SK-N-SH treated with all-trans-retinoic acid at 6 μM for 48 hours (cell line): ENCODE measurements around the gene LAMB4.

Experiments used
- ATAC-seq: fragments of 200-7000 bp; cut with Tn5 transposase; 3 replicates; pipeline ENCODE4 v1.9.1; 2020; ENCODE audit warnings: mild to moderate bottlenecking, moderate library complexity
- ARNTL ChIP-seq: fragments of 450-650 bp; formaldehyde crosslinking; IDR thresholded peaks from 2 replicates; pipeline ENCODE4 v1.5.0; 2020; ENCODE audit warnings: low read depth, mild to moderate bottlenecking, moderate library complexity, borderline replicate concordance
- BACH2 ChIP-seq: fragments of 250-450 bp; sonication (Bioruptor Pico); IDR thresholded peaks from 2 replicates; pipeline ENCODE4 v1.9.0; 2021; ENCODE audit warnings: mild to moderate bottlenecking, borderline replicate concordance
- CREB5 ChIP-seq: fragments of 250-450 bp; sonication (Bioruptor Pico); IDR thresholded peaks from 2 replicates; pipeline ENCODE4 v1.5.1; 2020; ENCODE audit warnings: low read depth, mild to moderate bottlenecking, moderate library complexity
- CSDC2 ChIP-seq: fragments of 250-450 bp; sonication (Bioruptor Pico); IDR thresholded peaks from 2 replicates; pipeline ENCODE4 v1.5.0; 2020; ENCODE audit warnings: mild to moderate bottlenecking, moderate library complexity
- GLIS3 ChIP-seq: fragments of 250-450 bp; sonication (Bioruptor Pico); IDR thresholded peaks from 2 replicates; pipeline ENCODE4 v1.5.0; 2020; ENCODE audit warnings: mild to moderate bottlenecking, moderate library complexity
- ISL1 ChIP-seq: fragments of 250-450 bp; sonication (Bioruptor Pico); IDR thresholded peaks from 2 replicates; pipeline ENCODE4 v2.1.2; 2022; ENCODE audit warnings: mild to moderate bottlenecking, moderate library complexity
- OSR1 ChIP-seq: fragments of 250-450 bp; sonication (Bioruptor Pico); IDR thresholded peaks from 2 replicates; pipeline ENCODE4 v1.8.0; 2022; ENCODE audit warnings: moderate library complexity, mild to moderate bottlenecking, inconsistent platforms
- PATZ1 ChIP-seq: fragments of 250-450 bp; sonication (Bioruptor Pico); IDR thresholded peaks from 2 replicates; pipeline ENCODE4 v1.8.0; 2020; ENCODE audit warnings: mild to moderate bottlenecking, moderate library complexity, borderline replicate concordance
- PPARA ChIP-seq: fragments of 250-450 bp; sonication (Bioruptor Pico); IDR thresholded peaks from 2 replicates; pipeline ENCODE4 v1.5.0; 2020; ENCODE audit warnings: mild to moderate bottlenecking, borderline replicate concordance
- RARB ChIP-seq: fragments of 250-450 bp; sonication (Bioruptor Pico); IDR thresholded peaks from 2 replicates; pipeline ENCODE4 v1.8.0; 2021; ENCODE audit warnings: mild to moderate bottlenecking, moderate library complexity
- SNAI2 ChIP-seq: fragments of 250-450 bp; sonication (Bioruptor Pico); IDR thresholded peaks from 2 replicates; pipeline ENCODE4 v1.5.0; 2020; ENCODE audit warnings: mild to moderate bottlenecking, moderate library complexity
- TOX ChIP-seq: fragments of 250-450 bp; sonication (Bioruptor Pico); IDR thresholded peaks from 2 replicates; pipeline ENCODE4 v1.8.0; 2021; ENCODE audit warnings: mild to moderate bottlenecking, moderate library complexity, borderline replicate concordance
- ZC3H10 ChIP-seq: fragments of 250-450 bp; sonication (Bioruptor Pico); IDR thresholded peaks from 2 replicates; pipeline ENCODE4 v1.5.1; 2021; ENCODE audit warnings: mild to moderate bottlenecking, moderate library complexity
- ZFP3 ChIP-seq: fragments of 250-450 bp; sonication (Bioruptor Pico); IDR thresholded peaks from 2 replicates; pipeline ENCODE4 v1.5.0; 2020; ENCODE audit warnings: mild to moderate bottlenecking, moderate library complexity
- ZFP30 ChIP-seq: fragments of 450-650 bp; formaldehyde crosslinking; IDR thresholded peaks from 2 replicates; pipeline ENCODE4 v1.5.0; 2022; ENCODE audit warnings: mild to moderate bottlenecking, moderate library complexity
- ZNF565 ChIP-seq: fragments of 450-650 bp; formaldehyde crosslinking; conservative IDR thresholded peaks from 2 replicates; pipeline ENCODE4 v1.5.0; 2020; ENCODE audit warnings: low read depth, mild to moderate bottlenecking, moderate library complexity
- ZNF70 ChIP-seq: fragments of 450-650 bp; formaldehyde crosslinking; IDR thresholded peaks from 2 replicates; pipeline ENCODE4 v1.5.0; 2020; ENCODE audit warnings: mild to moderate bottlenecking, moderate library complexity
- ZNF8 ChIP-seq: fragments of 450-650 bp; formaldehyde crosslinking; IDR thresholded peaks from 2 replicates; pipeline ENCODE4 v1.5.0; 2020; ENCODE audit warnings: mild to moderate bottlenecking, moderate library complexity
- TF ChIP-seq, protein P1 (sequence below): fragments of 250-450 bp; sonication (Bioruptor Pico); IDR thresholded peaks from 2 replicates; pipeline ENCODE4 v1.8.0; 2021; ENCODE audit warnings: low read depth, mild to moderate bottlenecking, moderate library complexity, borderline replicate concordance
- TF ChIP-seq, protein P2 (sequence below): fragments of 250-450 bp; sonication (Bioruptor Pico); IDR thresholded peaks from 2 replicates; pipeline ENCODE4 v1.5.1; 2021; ENCODE audit warnings: mild to moderate bottlenecking, moderate library complexity

The LAMB4 gene

DNA sequence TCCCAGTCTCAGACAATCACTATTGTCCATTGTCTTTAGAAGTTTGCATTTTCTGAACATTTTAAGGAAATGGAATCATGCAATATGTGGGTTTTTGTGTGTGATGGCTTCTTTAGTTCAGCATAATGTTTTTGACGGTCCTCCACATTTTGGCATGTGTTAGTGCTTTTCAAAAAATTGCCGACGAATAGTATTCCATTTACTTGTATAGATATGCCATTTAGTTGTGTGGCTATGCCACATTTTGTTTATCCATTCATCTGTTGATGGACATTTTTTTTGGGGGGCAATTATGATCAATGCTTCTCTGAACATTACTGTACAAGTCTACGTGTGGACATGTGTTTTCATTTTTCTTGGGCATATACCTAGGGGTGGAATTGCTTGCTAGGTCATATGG, 12.0 kb upstream of the LAMB4 start (continued):
- TF ChIP-seq OSR1 = no peak
- TF ChIP-seq ZC3H10 = no peak
- no peak for TF ChIP-seq BACH2 (CRISPR knock-in tag)
- no peak for TF ChIP-seq PATZ1 (CRISPR knock-in tag)
- TF ChIP-seq ZNF565 (CRISPR knock-in tag) = no peak
- TF ChIP-seq ARNTL (CRISPR knock-in tag) = no peak
- no peak for TF ChIP-seq CSDC2 (CRISPR knock-in tag)
- no peak for TF ChIP-seq ISL1
- no peak for TF ChIP-seq ZNF8
- no peak for TF ChIP-seq CREB5
- TF ChIP-seq ZNF70 (CRISPR knock-in tag) = no peak
- TF ChIP-seq, all 23 proteins: peak for 0

DNA sequence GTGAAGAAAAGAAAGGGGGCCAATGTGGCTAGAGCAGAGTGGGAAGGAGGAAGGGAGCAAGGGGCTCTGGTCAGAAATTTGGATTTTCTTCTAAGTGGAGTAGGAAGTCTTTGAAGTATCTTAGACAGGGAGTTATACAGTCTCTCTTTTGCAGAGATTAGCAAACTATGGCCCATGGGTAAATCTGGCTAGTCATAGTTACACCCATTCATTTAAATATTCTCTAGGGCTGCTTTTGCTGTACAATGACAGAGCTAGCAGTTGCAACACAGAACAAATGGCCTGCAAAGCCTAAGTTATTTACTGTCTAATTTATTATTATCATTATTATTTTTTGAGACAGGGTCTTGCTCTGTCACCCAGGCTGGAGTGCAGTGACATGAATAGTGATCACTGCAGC, 10.5 kb upstream of the LAMB4 start:
- ATAC-seq = no peak
- TF ChIP-seq ZNF70 (CRISPR knock-in tag) (no peak), ISL1 (no peak), ARNTL (CRISPR knock-in tag) (no peak), ZNF565 (CRISPR knock-in tag) (no peak), RARB (CRISPR knock-in tag) (no peak), ZFP3 (CRISPR knock-in tag) (no peak), ZNF8 (no peak), PATZ1 (CRISPR knock-in tag) (no peak), SNAI2 (CRISPR knock-in tag) (no peak), TOX (CRISPR knock-in tag) (no peak), ZFP30 (no peak), CSDC2 (CRISPR knock-in tag) (no peak), GLIS3 (no peak), ZC3H10 (no peak), PPARA (CRISPR knock-in tag) (no peak), BACH2 (CRISPR knock-in tag) (no peak), CREB5 (no peak), OSR1 (no peak)
- TF ChIP-seq, protein P1, sequence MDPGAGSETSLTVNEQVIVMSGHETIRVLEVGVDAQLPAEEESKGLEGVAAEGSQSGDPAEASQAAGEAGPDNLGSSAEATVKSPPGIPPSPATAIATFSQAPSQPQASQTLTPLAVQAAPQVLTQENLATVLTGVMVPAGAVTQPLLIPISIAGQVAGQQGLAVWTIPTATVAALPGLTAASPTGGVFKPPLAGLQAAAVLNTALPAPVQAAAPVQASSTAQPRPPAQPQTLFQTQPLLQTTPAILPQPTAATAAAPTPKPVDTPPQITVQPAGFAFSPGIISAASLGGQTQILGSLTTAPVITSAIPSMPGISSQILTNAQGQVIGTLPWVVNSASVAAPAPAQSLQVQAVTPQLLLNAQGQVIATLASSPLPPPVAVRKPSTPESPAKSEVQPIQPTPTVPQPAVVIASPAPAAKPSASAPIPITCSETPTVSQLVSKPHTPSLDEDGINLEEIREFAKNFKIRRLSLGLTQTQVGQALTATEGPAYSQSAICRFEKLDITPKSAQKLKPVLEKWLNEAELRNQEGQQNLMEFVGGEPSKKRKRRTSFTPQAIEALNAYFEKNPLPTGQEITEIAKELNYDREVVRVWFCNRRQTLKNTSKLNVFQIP (CRISPR knock-in tag) = no peak
- TF ChIP-seq, protein P2, sequence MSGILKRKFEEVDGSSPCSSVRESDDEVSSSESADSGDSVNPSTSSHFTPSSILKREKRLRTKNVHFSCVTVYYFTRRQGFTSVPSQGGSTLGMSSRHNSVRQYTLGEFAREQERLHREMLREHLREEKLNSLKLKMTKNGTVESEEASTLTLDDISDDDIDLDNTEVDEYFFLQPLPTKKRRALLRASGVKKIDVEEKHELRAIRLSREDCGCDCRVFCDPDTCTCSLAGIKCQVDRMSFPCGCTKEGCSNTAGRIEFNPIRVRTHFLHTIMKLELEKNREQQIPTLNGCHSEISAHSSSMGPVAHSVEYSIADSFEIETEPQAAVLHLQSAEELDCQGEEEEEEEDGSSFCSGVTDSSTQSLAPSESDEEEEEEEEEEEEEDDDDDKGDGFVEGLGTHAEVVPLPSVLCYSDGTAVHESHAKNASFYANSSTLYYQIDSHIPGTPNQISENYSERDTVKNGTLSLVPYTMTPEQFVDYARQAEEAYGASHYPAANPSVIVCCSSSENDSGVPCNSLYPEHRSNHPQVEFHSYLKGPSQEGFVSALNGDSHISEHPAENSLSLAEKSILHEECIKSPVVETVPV (CRISPR knock-in tag) = no peak
- TF ChIP-seq, all 23 proteins: peak for 0

DNA sequence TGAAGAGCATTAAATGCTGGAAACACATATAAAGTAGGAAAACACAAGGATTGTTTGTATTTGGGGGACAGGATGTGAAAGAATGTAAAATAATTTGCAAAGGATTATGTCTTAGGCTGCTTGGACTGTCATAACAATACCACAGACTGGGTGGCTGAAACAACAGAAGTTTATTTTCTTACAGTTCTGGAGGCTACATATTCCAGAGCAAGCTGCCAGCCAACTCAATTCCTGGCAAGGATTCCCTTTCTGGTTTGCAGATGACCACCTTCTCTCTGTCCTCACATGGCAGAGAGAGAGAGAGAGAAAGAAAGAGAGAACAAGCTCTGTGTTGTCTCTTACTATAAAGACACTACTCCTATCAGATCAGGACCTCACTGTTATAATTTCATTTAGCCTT, 8.8 kb upstream of the LAMB4 start:
- peak; percentile 52 for ATAC-seq
- no peak for TF ChIP-seq SNAI2 (CRISPR knock-in tag)
- no peak for TF ChIP-seq ARNTL (CRISPR knock-in tag)
